HEK293 (cell line): ENCODE data around the gene CA9.

Experiments
- CTCF ChIA-PET: fragments of 350-600 bp; formaldehyde crosslinking; extraction: SDS; loops from one replicate; lab custom pipeline; 2021; ENCODE audit warnings: antibody characterized with exemption; lab: Yijun Ruan, JAX
- POLR2A ChIA-PET: fragments of 300-600 bp; formaldehyde crosslinking; extraction: SDS; loops from one replicate; lab custom pipeline; 2020; ENCODE audit warnings: antibody characterized with exemption, inconsistent platforms; lab: Yijun Ruan, JAX
- H3K27ac ChIP-seq: fragments of 200-500 bp; sonication (Bioruptor generic); 2 replicates; pipeline ENCODE4 v1.5.1; 2014; ENCODE audit warnings: low read depth, low read length, control low read depth, inconsistent platforms; ENCODE audit errors: extremely low read depth
- H3K36me3 ChIP-seq, 2 experiments: fragments of 200-500 bp in 1 of 2; sonication (Bioruptor generic) in 1 of 2; 1 replicate in 1 of 2; 2 replicates in 1 of 2; pipeline ENCODE4 v1.5.1; 2014 to 2017; ENCODE audit warnings: inconsistent platforms in 2 of 2, low read length in 2 of 2; ENCODE audit not compliant: control insufficient read depth in 2 of 2, insufficient read depth in 1 of 2
- H3K4me1 ChIP-seq: fragments of 200-500 bp; sonication (Bioruptor generic); 2 replicates; pipeline ENCODE4 v1.5.1; 2014; ENCODE audit warnings: mild to moderate bottlenecking, low read length, inconsistent platforms; ENCODE audit not compliant: control insufficient read depth, insufficient read depth
- H3K4me3 ChIP-seq: 2 replicates; pipeline ENCODE4 v1.5.1; 2011; ENCODE audit warnings: low read depth, mild to moderate bottlenecking, control low read depth, low read length, moderate library complexity
- H3K9me3 ChIP-seq: fragments of 200-500 bp; sonication (Bioruptor generic); 2 replicates; pipeline ENCODE4 v1.5.1; 2014; ENCODE audit warnings: low read depth, low read length, inconsistent platforms; ENCODE audit not compliant: control insufficient read depth, insufficient read depth
- FEZF1 ChIP-seq: fragments of 450-650 bp; formaldehyde crosslinking; IDR thresholded peaks from 2 replicates; pipeline ENCODE4 v1.5.1; 2016; ENCODE audit warnings: missing biosample characterization, missing genetic modification characterization
- GLI2 ChIP-seq: fragments of 450-650 bp; formaldehyde crosslinking; IDR thresholded peaks from 2 replicates; pipeline ENCODE4; 2017; ENCODE audit warnings: missing biosample characterization, missing genetic modification characterization, low read depth, borderline replicate concordance
- HOXC10 ChIP-seq: sonication (generic); formaldehyde crosslinking; IDR thresholded peaks from 2 replicates; pipeline ENCODE4 v1.8.1; 2023; ENCODE audit warnings: mild to moderate bottlenecking, missing genetic modification reagents
- MYNN ChIP-seq: fragments of 450-650 bp; formaldehyde crosslinking; IDR thresholded peaks from 2 replicates; pipeline ENCODE4 v1.5.1; 2016; ENCODE audit warnings: missing biosample characterization, missing genetic modification characterization, borderline replicate concordance
- SETDB1 ChIP-seq: IDR thresholded peaks from one replicate; pipeline ENCODE4 v1.6.1; 2017; ENCODE audit warnings: mild to moderate bottlenecking, low read length, moderate library complexity, mixed read lengths; ENCODE audit not compliant: insufficient read length
- WT1 ChIP-seq: fragments of 450-650 bp; formaldehyde crosslinking; IDR thresholded peaks from 2 replicates; pipeline ENCODE4 v1.5.1; 2016; ENCODE audit warnings: missing biosample characterization, missing genetic modification characterization
- ZNF114 ChIP-seq: fragments of 450-650 bp; formaldehyde crosslinking; IDR thresholded peaks from 2 replicates; pipeline ENCODE4 v1.5.0; 2017; ENCODE audit warnings: missing biosample characterization, missing genetic modification characterization
- ZNF16 ChIP-seq: fragments of 450-650 bp; formaldehyde crosslinking; IDR thresholded peaks from 2 replicates; pipeline ENCODE4 v1.5.1; 2016; ENCODE audit warnings: low read depth, missing biosample characterization, missing genetic modification characterization
- ZNF19 ChIP-seq: fragments of 450-650 bp; formaldehyde crosslinking; IDR thresholded peaks from 2 replicates; pipeline ENCODE4; 2016; ENCODE audit warnings: missing biosample characterization, missing genetic modification characterization, low read depth
- ZNF302 ChIP-seq: fragments of 450-650 bp; formaldehyde crosslinking; IDR thresholded peaks from 2 replicates; pipeline ENCODE4 v1.5.1; 2016; ENCODE audit warnings: missing biosample characterization, missing genetic modification characterization, low read depth
- ZNF423 ChIP-seq: fragments of 450-650 bp; formaldehyde crosslinking; IDR thresholded peaks from 2 replicates; pipeline ENCODE4 v1.5.1; 2016; ENCODE audit warnings: missing biosample characterization, missing genetic modification characterization
- ZNF473 ChIP-seq: fragments of 450-650 bp; formaldehyde crosslinking; IDR thresholded peaks from 2 replicates; pipeline ENCODE4 v1.5.1; 2017; ENCODE audit warnings: missing biosample characterization, missing genetic modification characterization
- ZNF549 ChIP-seq: fragments of 450-650 bp; IDR thresholded peaks from 2 replicates; pipeline ENCODE4 v1.5.1; 2018; ENCODE audit warnings: missing biosample characterization, missing genetic modification characterization, mild to moderate bottlenecking, inconsistent platforms, moderate library complexity
- ZNF658 ChIP-seq: fragments of 450-650 bp; formaldehyde crosslinking; IDR thresholded peaks from 2 replicates; pipeline ENCODE4; 2016; ENCODE audit warnings: missing biosample characterization, missing genetic modification characterization
- ZNF704 ChIP-seq: fragments of 450-650 bp; formaldehyde crosslinking; IDR thresholded peaks from 2 replicates; pipeline ENCODE4 v1.5.1; 2016; ENCODE audit warnings: missing biosample characterization, missing genetic modification characterization
- ZNF768 ChIP-seq: fragments of 450-650 bp; formaldehyde crosslinking; IDR thresholded peaks from 2 replicates; pipeline ENCODE4 v1.5.1; 2018; ENCODE audit warnings: missing biosample characterization, mild to moderate bottlenecking, missing genetic modification characterization
- ZNF785 ChIP-seq: fragments of 450-650 bp; formaldehyde crosslinking; IDR thresholded peaks from 2 replicates; pipeline ENCODE4 v1.5.1; 2016; ENCODE audit warnings: missing biosample characterization, missing genetic modification characterization
- ZNF791 ChIP-seq: fragments of 450-650 bp; formaldehyde crosslinking; IDR thresholded peaks from 2 replicates; pipeline ENCODE4 v1.5.1; 2016; ENCODE audit warnings: missing biosample characterization, missing genetic modification characterization
- ZNF792 ChIP-seq: fragments of 450-650 bp; formaldehyde crosslinking; IDR thresholded peaks from 2 replicates; pipeline ENCODE4 v1.5.1; 2016; ENCODE audit warnings: missing biosample characterization, missing genetic modification characterization
- ZNF830 ChIP-seq: fragments of 450-650 bp; IDR thresholded peaks from 2 replicates; pipeline ENCODE4 v1.5.0; 2018; ENCODE audit warnings: missing biosample characterization, missing genetic modification characterization, low read depth, mild to moderate bottlenecking, moderate library complexity
- ZSCAN16 ChIP-seq: fragments of 450-650 bp; formaldehyde crosslinking; IDR thresholded peaks from 2 replicates; pipeline ENCODE4 v1.5.1; 2016; ENCODE audit warnings: missing biosample characterization, missing genetic modification characterization
- TF ChIP-seq, protein P1 (sequence below): fragments of 450-650 bp; formaldehyde crosslinking; IDR thresholded peaks from 2 replicates; pipeline ENCODE4; 2016; ENCODE audit warnings: missing biosample characterization, missing genetic modification characterization
- TF ChIP-seq, protein P2 (sequence below): fragments of 450-650 bp; formaldehyde crosslinking; IDR thresholded peaks from 2 replicates; pipeline ENCODE4 v1.5.1; 2017; ENCODE audit warnings: missing biosample characterization, missing genetic modification characterization
- TF ChIP-seq, protein P3 (sequence below): fragments of 450-650 bp; formaldehyde crosslinking; IDR thresholded peaks from 2 replicates; pipeline ENCODE4 v1.5.1; 2017; ENCODE audit warnings: missing biosample characterization, missing genetic modification characterization

CA9 gene

DNA sequence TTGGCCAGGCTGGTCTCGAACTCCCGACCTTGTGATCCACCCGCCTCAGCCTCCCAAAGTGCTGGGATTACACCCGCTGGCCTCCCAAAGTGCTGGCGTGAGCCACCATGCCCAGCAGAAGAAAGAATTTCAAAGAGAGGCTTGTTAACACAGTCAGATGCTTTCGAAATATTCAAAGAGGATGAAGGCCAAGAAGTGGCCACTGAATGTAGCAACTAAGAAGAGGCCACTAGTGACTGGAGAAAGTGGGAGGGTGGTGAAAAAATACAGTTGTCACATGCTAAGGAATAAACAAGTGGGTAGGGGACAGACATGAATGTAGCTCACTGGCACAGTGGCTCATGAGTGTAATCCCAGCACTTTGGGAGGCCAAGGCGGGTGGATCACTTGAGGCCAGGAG is 29.0 kb downstream of the CA9 start:
- POLR2A ChIA-PET = interaction anchor here (1.2 kb wide), 1 partner anchor 9 kb away, joined by 3 read pairs; no protein-coding TSS in a partner anchor
- TF ChIP-seq ZNF16 (tag by site-specific recombination) (no peak), ZNF830 (no peak), ZNF704 (no peak), ZNF785 (no peak), ZNF768 (tag by site-specific recombination) (no peak), ZNF19 (no peak), FEZF1 (no peak)
- TF ChIP-seq, protein P1, sequence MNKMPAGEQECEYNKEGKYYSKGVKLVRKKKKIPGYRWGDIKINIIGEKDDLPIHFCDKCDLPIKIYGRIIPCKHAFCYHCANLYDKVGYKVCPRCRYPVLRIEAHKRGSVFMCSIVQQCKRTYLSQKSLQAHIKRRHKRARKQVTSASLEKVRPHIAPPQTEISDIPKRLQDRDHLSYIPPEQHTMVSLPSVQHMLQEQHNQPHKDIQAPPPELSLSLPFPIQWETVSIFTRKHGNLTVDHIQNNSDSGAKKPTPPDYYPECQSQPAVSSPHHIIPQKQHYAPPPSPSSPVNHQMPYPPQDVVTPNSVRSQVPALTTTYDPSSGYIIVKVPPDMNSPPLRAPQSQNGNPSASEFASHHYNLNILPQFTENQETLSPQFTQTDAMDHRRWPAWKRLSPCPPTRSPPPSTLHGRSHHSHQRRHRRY (tag by site-specific recombination) = no peak
- TF ChIP-seq, all 188 proteins: peak for 0
- H3K36me3 ChIP-seq = peaks cover 38 to 100% of the 10 kb centered on the region in 2 experiments
- CTCF ChIA-PET = interaction anchor here (1.2 kb wide), 1 partner anchor 9 kb away, joined by 4 read pairs; no protein-coding TSS in a partner anchor
- no peak overlapping the region for H3K27ac ChIP-seq
- no peak overlapping the region for H3K4me3 ChIP-seq
- no peaks in the 10 kb centered on the region for H3K4me1 ChIP-seq
- H3K9me3 ChIP-seq = no peaks in the 10 kb centered on the region

DNA sequence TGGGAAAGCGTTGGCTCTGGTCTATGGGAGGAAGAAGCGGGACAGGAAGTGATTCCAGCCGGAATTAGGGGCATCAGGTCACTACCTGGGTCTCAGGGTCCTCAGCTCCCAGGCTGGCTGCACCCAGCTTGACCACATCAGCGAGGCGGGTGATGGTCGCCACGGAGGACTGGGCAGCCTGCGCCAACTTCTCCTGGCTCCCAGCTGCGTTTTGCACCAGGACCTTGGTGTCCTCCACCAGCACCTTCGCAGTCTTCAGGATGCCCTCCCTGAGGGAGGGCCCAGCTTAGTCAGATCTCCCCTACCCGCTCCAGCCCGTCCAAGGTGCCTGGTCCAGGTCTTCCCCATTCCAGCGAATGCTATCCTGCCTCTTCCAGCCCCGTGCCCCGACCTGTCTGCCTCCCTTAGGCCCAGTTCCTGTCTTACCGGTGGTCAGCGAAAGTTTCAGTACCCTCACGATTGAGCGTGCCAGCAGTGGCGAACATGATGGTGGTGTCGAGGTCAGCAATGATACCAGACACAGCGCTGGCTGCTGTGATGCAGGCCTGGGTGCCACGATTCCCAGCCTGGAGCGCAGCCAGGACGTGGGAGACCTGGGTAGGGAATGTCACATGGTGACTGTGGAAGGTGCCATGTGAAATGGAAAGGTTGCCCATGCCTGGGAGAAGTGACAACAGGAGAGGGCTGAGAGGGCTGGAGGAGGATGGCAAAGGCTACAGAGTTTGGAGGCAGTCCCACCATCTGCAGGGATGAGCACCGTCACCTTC is 30.4 kb downstream of the CA9 start:
- TF ChIP-seq ZNF473 (tag by site-specific recombination) (no peak), ZNF549 (no peak), ZSCAN16 (tag by site-specific recombination) (no peak), ZNF792 (tag by site-specific recombination) (no peak), ZNF423 (tag by site-specific recombination) (no peak), ZNF302 (tag by site-specific recombination) (no peak), SETDB1 (no peak), HOXC10 (no peak), WT1 (no peak), MYNN (no peak), GLI2 (tag by site-specific recombination) (no peak), ZNF791 (no peak), ZNF114 (tag by site-specific recombination) (no peak), ZNF658 (tag by site-specific recombination) (no peak)
- TF ChIP-seq, protein P2, sequence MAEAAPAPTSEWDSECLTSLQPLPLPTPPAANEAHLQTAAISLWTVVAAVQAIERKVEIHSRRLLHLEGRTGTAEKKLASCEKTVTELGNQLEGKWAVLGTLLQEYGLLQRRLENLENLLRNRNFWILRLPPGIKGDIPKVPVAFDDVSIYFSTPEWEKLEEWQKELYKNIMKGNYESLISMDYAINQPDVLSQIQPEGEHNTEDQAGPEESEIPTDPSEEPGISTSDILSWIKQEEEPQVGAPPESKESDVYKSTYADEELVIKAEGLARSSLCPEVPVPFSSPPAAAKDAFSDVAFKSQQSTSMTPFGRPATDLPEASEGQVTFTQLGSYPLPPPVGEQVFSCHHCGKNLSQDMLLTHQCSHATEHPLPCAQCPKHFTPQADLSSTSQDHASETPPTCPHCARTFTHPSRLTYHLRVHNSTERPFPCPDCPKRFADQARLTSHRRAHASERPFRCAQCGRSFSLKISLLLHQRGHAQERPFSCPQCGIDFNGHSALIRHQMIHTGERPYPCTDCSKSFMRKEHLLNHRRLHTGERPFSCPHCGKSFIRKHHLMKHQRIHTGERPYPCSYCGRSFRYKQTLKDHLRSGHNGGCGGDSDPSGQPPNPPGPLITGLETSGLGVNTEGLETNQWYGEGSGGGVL (tag by site-specific recombination) = no peak
- TF ChIP-seq, protein P3, sequence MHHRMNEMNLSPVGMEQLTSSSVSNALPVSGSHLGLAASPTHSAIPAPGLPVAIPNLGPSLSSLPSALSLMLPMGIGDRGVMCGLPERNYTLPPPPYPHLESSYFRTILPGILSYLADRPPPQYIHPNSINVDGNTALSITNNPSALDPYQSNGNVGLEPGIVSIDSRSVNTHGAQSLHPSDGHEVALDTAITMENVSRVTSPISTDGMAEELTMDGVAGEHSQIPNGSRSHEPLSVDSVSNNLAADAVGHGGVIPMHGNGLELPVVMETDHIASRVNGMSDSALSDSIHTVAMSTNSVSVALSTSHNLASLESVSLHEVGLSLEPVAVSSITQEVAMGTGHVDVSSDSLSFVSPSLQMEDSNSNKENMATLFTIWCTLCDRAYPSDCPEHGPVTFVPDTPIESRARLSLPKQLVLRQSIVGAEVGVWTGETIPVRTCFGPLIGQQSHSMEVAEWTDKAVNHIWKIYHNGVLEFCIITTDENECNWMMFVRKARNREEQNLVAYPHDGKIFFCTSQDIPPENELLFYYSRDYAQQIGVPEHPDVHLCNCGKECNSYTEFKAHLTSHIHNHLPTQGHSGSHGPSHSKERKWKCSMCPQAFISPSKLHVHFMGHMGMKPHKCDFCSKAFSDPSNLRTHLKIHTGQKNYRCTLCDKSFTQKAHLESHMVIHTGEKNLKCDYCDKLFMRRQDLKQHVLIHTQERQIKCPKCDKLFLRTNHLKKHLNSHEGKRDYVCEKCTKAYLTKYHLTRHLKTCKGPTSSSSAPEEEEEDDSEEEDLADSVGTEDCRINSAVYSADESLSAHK (tag by site-specific recombination) = no peak
- no peaks in the 10 kb centered on the region for H3K4me1 ChIP-seq
- H3K36me3 ChIP-seq = peaks cover 48 to 100% of the 10 kb centered on the region in 2 experiments
- H3K27ac ChIP-seq = no peak overlapping the region
- ChIA-PET POLR2A (interaction anchor here (0.6 kb wide), 1 partner anchor 1857 kb away, joined by 6 read pairs; no protein-coding TSS in a partner anchor), CTCF (interaction anchor here (0.7 to 1.1 kb wide), 3 partner anchors 8 to 42 kb away, joined by 3 read pairs; no protein-coding TSS in a partner anchor)
- no peak overlapping the region for H3K4me3 ChIP-seq
- H3K9me3 ChIP-seq = no peaks in the 10 kb centered on the region
